ENCODE results near the gene DOCK9.

Gene DOCK9

DNA sequence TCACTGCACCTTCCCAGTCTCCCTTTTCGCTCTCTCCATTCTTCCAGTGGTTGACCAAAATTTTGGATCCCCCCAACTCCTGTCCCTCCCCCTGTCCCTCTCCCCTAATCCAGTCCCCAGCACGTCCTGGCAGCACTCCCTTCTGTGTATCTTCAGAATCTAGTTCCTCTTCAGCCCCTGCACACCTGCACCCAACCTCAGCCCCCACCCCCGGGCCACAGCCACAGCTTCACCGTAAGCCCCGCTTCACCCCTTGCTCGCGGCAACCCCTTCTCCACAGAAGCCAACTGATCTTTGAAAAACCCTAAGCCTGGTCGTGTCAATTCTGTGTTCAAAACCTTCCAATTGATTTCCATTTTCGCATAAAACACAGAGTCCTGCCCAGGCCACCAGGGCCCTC, 189.9 kb downstream of the DOCK9 start:
- Histone ChIP-seq H3K4ac (ENCODE audit: low read depth, low read length) (no peak overlapping the region), H3K4me2 (ENCODE audit: low read length) (no peak overlapping the region), H2AFZ (ENCODE audit: insufficient read depth, low read length, poor library complexity) (no peak overlapping the region), H3K23ac (ENCODE audit: low read length) (no peak overlapping the region), H4K91ac (ENCODE audit: low read depth, low read length) (no peak overlapping the region), H4K12ac (ENCODE audit: low read depth, low read length) (no peak overlapping the region), H3K9me3 (ENCODE audit: insufficient read depth, low read depth, low read length) (no peaks in the 10 kb centered on the region), H3K18ac (ENCODE audit: low read length) (no peak overlapping the region), H3K36me3 (ENCODE audit: control insufficient read depth in 1 of 2, insufficient read depth in 2 of 2, low read length in 2 of 2) (peaks cover 5% of the 10 kb centered on the region in 2 experiments), H3K14ac (ENCODE audit: low read length) (no peak overlapping the region), H2AK5ac (ENCODE audit: low read length) (no peak overlapping the region), H2BK5ac (ENCODE audit: low read depth, low read length, poor library complexity) (no peak overlapping the region), H3K27me3 (ENCODE audit: insufficient read depth, low read length) (no peaks in the 10 kb centered on the region), H3K4me1 (ENCODE audit: control insufficient read depth in 1 of 2, insufficient read depth in 2 of 2, low read length in 2 of 2) (no peaks in the 10 kb centered on the region), H3K27ac (ENCODE audit: low read depth, low read length) (no peak overlapping the region), H2BK12ac (ENCODE audit: low read length) (no peak overlapping the region), H3K79me1 (ENCODE audit: low read length) (no peaks in the 10 kb centered on the region), H2BK120ac (ENCODE audit: insufficient read depth, low read length, poor library complexity) (no peak overlapping the region), H4K8ac (ENCODE audit: low read depth, low read length) (no peak overlapping the region), H3K4me3 (ENCODE audit: low read depth, low read length) (no peak overlapping the region), H3K9ac (ENCODE audit: low read length) (no peak overlapping the region), H3K79me2 (ENCODE audit: control insufficient read depth, insufficient read depth, low read length, poor library complexity) (peaks cover 2% of the 10 kb centered on the region)
- WGBS (ENCODE audit: extremely low coverage, insufficient coverage, insufficient read length), result no CpG with 5 or more reads among the region's 9 CpGs
- DNase-seq, result no peak

DNA sequence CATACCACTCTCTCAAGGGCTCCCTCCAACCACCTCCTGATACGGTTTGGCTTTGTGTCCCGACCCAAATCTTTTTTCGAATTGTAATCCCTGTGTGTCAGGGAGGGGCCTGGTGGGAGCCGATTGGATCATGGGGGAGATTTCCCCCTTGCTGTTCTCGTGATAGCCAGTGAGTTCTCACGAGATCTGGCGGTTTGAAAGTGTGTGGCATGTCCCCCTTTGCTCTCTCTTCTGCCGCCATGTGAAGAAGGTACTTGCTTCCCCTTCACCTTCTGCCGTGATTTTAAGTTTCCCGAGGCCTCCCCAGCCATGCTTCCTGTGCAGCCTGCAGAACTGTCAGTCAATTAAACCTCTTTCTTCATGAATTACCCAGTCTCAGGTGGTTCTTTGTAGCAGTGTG, 190.7 kb downstream of the DOCK9 start:
- Histone ChIP-seq H3K23ac (ENCODE audit: low read length) (no peak overlapping the region), H3K4me2 (ENCODE audit: low read length) (no peak overlapping the region), H4K8ac (ENCODE audit: low read depth, low read length) (no peak overlapping the region), H2BK5ac (ENCODE audit: low read depth, low read length, poor library complexity) (no peak overlapping the region), H2AFZ (ENCODE audit: insufficient read depth, low read length, poor library complexity) (no peak overlapping the region), H3K9ac (ENCODE audit: low read length) (no peak overlapping the region), H3K4ac (ENCODE audit: low read depth, low read length) (no peak overlapping the region), H3K79me1 (ENCODE audit: low read length) (no peaks in the 10 kb centered on the region), H2AK5ac (ENCODE audit: low read length) (no peak overlapping the region), H3K18ac (ENCODE audit: low read length) (no peak overlapping the region), H4K12ac (ENCODE audit: low read depth, low read length) (no peak overlapping the region), H3K36me3 (ENCODE audit: control insufficient read depth in 1 of 2, insufficient read depth in 2 of 2, low read length in 2 of 2) (peaks cover 2% of the 10 kb centered on the region in 2 experiments), H2BK12ac (ENCODE audit: low read length) (no peak overlapping the region), H3K4me1 (ENCODE audit: control insufficient read depth in 1 of 2, insufficient read depth in 2 of 2, low read length in 2 of 2) (no peaks in the 10 kb centered on the region), H3K14ac (ENCODE audit: low read length) (no peak overlapping the region), H2BK120ac (ENCODE audit: insufficient read depth, low read length, poor library complexity) (no peak overlapping the region), H4K91ac (ENCODE audit: low read depth, low read length) (no peak overlapping the region), H3K27ac (ENCODE audit: low read depth, low read length) (no peak overlapping the region), H3K27me3 (ENCODE audit: insufficient read depth, low read length) (no peaks in the 10 kb centered on the region), H3K9me3 (ENCODE audit: insufficient read depth, low read depth, low read length) (no peaks in the 10 kb centered on the region), H3K79me2 (ENCODE audit: control insufficient read depth, insufficient read depth, low read length, poor library complexity) (peaks cover 2% of the 10 kb centered on the region), H3K4me3 (ENCODE audit: low read depth, low read length) (no peak overlapping the region)
- DNase-seq, result no peak
- no CpG with 5 or more reads among the region's 10 CpGs for WGBS (ENCODE audit: extremely low coverage, insufficient coverage, insufficient read length)

DNA sequence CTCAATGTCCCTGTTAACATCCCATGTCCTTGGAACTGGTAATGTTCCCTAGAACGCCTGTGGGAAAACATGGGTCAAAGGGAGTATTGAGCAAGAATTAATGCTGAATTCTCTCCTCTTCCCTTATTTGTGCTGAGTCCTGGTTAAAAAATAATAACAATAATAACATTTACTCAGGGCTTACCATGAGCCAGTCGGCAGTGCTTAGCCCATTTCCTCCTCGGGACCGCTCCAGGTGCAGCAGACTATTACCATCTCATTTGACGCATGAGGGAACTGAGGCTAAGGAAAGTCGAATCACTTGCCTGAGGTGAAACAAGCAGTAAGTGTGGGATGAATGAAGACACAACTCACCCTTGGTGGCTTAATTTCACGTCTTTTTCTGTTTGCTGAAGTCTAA, 191.8 kb downstream of the DOCK9 start:
- Histone ChIP-seq H3K4me3 (ENCODE audit: low read depth, low read length) (no peak overlapping the region), H3K4ac (ENCODE audit: low read depth, low read length) (no peak overlapping the region), H3K18ac (ENCODE audit: low read length) (no peak overlapping the region), H3K79me2 (ENCODE audit: control insufficient read depth, insufficient read depth, low read length, poor library complexity) (peaks cover 2% of the 10 kb centered on the region), H4K12ac (ENCODE audit: low read depth, low read length) (no peak overlapping the region), H4K91ac (ENCODE audit: low read depth, low read length) (no peak overlapping the region), H2BK120ac (ENCODE audit: insufficient read depth, low read length, poor library complexity) (no peak overlapping the region), H3K14ac (ENCODE audit: low read length) (no peak overlapping the region), H3K23ac (ENCODE audit: low read length) (no peak overlapping the region), H3K4me2 (ENCODE audit: low read length) (no peak overlapping the region), H3K36me3 (ENCODE audit: control insufficient read depth in 1 of 2, insufficient read depth in 2 of 2, low read length in 2 of 2) (no peaks in the 10 kb centered on the region), H3K4me1 (ENCODE audit: control insufficient read depth in 1 of 2, insufficient read depth in 2 of 2, low read length in 2 of 2) (no peaks in the 10 kb centered on the region), H2BK5ac (ENCODE audit: low read depth, low read length, poor library complexity) (no peak overlapping the region), H2AK5ac (ENCODE audit: low read length) (no peak overlapping the region), H3K79me1 (ENCODE audit: low read length) (no peaks in the 10 kb centered on the region), H2AFZ (ENCODE audit: insufficient read depth, low read length, poor library complexity) (no peak overlapping the region), H3K9me3 (ENCODE audit: insufficient read depth, low read depth, low read length) (peaks cover 2% of the 10 kb centered on the region), H2BK12ac (ENCODE audit: low read length) (no peak overlapping the region), H3K27me3 (ENCODE audit: insufficient read depth, low read length) (no peaks in the 10 kb centered on the region), H4K8ac (ENCODE audit: low read depth, low read length) (no peak overlapping the region), H3K27ac (ENCODE audit: low read depth, low read length) (no peak overlapping the region), H3K9ac (ENCODE audit: low read length) (no peak overlapping the region)
- DNase-seq, result no peak
- no CpG with 5 or more reads among the region's 7 CpGs for WGBS (ENCODE audit: extremely low coverage, insufficient coverage, insufficient read length)

DNA sequence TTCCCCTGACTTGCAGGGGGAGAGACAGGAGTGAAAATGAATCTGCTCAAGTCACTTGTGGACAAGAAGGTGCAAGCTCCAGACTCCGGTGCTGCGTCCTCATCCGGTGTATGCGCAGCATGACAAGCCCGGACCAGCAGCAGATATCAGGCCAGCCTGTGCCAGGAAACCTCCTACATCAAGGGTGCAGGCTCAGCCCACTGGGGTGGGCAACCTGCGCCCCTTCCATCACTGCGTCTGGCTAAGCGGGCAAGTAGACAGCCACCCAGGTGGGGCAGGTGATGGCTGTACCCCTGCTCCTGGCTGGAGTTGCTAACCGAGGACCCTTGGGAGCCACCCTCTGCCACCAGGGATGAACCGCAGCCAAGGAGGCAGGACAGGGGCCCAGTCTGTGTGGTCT, 192.5 kb downstream of the DOCK9 start:
- Histone ChIP-seq H3K27ac (ENCODE audit: low read depth, low read length) (no peak overlapping the region), H2BK12ac (ENCODE audit: low read length) (no peak overlapping the region), H4K91ac (ENCODE audit: low read depth, low read length) (no peak overlapping the region), H3K79me1 (ENCODE audit: low read length) (no peaks in the 10 kb centered on the region), H3K4me3 (ENCODE audit: low read depth, low read length) (no peak overlapping the region), H2BK120ac (ENCODE audit: insufficient read depth, low read length, poor library complexity) (no peak overlapping the region), H3K4me2 (ENCODE audit: low read length) (no peak overlapping the region), H3K14ac (ENCODE audit: low read length) (no peak overlapping the region), H2AFZ (ENCODE audit: insufficient read depth, low read length, poor library complexity) (no peak overlapping the region), H3K36me3 (ENCODE audit: control insufficient read depth in 1 of 2, insufficient read depth in 2 of 2, low read length in 2 of 2) (no peaks in the 10 kb centered on the region), H3K4me1 (ENCODE audit: control insufficient read depth in 1 of 2, insufficient read depth in 2 of 2, low read length in 2 of 2) (no peaks in the 10 kb centered on the region), H4K8ac (ENCODE audit: low read depth, low read length) (no peak overlapping the region), H2BK5ac (ENCODE audit: low read depth, low read length, poor library complexity) (no peak overlapping the region), H3K27me3 (ENCODE audit: insufficient read depth, low read length) (no peaks in the 10 kb centered on the region), H3K18ac (ENCODE audit: low read length) (no peak overlapping the region), H3K23ac (ENCODE audit: low read length) (no peak overlapping the region), H2AK5ac (ENCODE audit: low read length) (no peak overlapping the region), H3K9ac (ENCODE audit: low read length) (no peak overlapping the region), H4K12ac (ENCODE audit: low read depth, low read length) (no peak overlapping the region), H3K4ac (ENCODE audit: low read depth, low read length) (no peak overlapping the region), H3K79me2 (ENCODE audit: control insufficient read depth, insufficient read depth, low read length, poor library complexity) (peaks cover 2% of the 10 kb centered on the region), H3K9me3 (ENCODE audit: insufficient read depth, low read depth, low read length) (peaks cover 2% of the 10 kb centered on the region)
- DNase-seq, result no peak
- WGBS (ENCODE audit: extremely low coverage, insufficient coverage, insufficient read length), result no CpG with 5 or more reads among the region's 10 CpGs

Data from trophoblast cell (in vitro differentiated cells and primary cell).